Breast epithelium (tissue), 4 donors: ENCODE measurements around the gene AKT3. TPM values are rescaled to one million over a fixed set of nuclear protein-coding genes. Genes with fewer than 3 reads are reported as not detected.

ENCODE experiments used
- DNase-seq, 2 donors: peaks; one replicate each; pipeline ENCODE4 v3.0.0-alpha.2; 2019; ENCODE audit warnings: low spot score in 2 of 2
- H3K27ac ChIP-seq, 2 donors: fragments of 200-600 bp; sonication (generic) in 1 of 2; one replicate each; pipeline ENCODE4 v1.5.1; 2016 to 2019; ENCODE audit warnings: mild to moderate bottlenecking in 1 of 2
- H3K27me3 ChIP-seq, 2 donors: fragments of 200-600 bp; sonication (generic) in 1 of 2; one replicate each; pipeline versions ENCODE4 v1.5.1 to v1.6.0; 2017 to 2019; ENCODE audit warnings: control low read depth in 1 of 2, mild to moderate bottlenecking in 1 of 2
- H3K36me3 ChIP-seq: fragments of 200-600 bp; one replicate; pipeline ENCODE4 v1.5.1; 2019
- H3K4me1 ChIP-seq, 2 donors: fragments of 200-600 bp; sonication (generic); one replicate each; pipeline ENCODE4 v1.5.1; 2016 to 2019; ENCODE audit warnings: control low read depth in 1 of 2
- H3K4me3 ChIP-seq, 3 donors: fragments of 200-600 bp; sonication (generic); 1 replicate in 2 of 3; 2 replicates in 1 of 3; pipeline ENCODE4 v1.5.1; 2016 to 2019; ENCODE audit warnings: mild to moderate bottlenecking in 3 of 3, moderate library complexity in 2 of 3
- H3K9me3 ChIP-seq, 2 donors: fragments of 200-600 bp; sonication (generic) in 1 of 2; one replicate each; pipeline ENCODE4 v1.5.1; 2016 to 2019; ENCODE audit warnings: control low read depth in 1 of 2
- CTCF ChIP-seq, 3 donors: fragments of 450-650 bp; IDR thresholded peaks; one replicate each; pipeline ENCODE4 v1.5.1; 2016 to 2017; ENCODE audit warnings: antibody characterized with exemption in 3 of 3, mild to moderate bottlenecking in 3 of 3, moderate library complexity in 3 of 3
- POLR2A ChIP-seq: fragments of 450-650 bp; IDR thresholded peaks from one replicate; pipeline ENCODE4 v1.6.1; 2016; ENCODE audit warnings: antibody characterized with exemption, mild to moderate bottlenecking, moderate library complexity
- POLR2AphosphoS5 ChIP-seq, 3 donors: sonication (generic); formaldehyde crosslinking; IDR thresholded peaks; one replicate each; pipeline ENCODE4 v1.6.1; 2017; ENCODE audit warnings: antibody characterized with exemption in 3 of 3
- intact Hi-C: fragments of 100-400 bp; cut with DNase I; formaldehyde crosslinking; loops from one replicate; pipeline ENCODE4 v1.15.1; 2023; ENCODE audit warnings: low total_unique reads
- total RNA-seq, 3 donors: library from RNA; depleted of rRNA; stranded (reverse); fragments of >200 nt; gene quantifications; one replicate each; pipeline ENCODE4 v1.1.0, GENCODE V29; 2016

The AKT3 gene
- total RNA-seq, 3 donors from 2014 or later, result 49.6 to 58.7 (median 58.7) TPM

- no peak for DNase-seq
- Histone ChIP-seq H3K4me1 (no peaks in the 10 kb centered on the region), H3K9me3 (no peaks in the 10 kb centered on the region), H3K27ac (no peak overlapping the region), H3K36me3 (no peaks in the 10 kb centered on the region), H3K4me3 (no peak overlapping the region), H3K27me3 (no peaks in the 10 kb centered on the region)
- intact Hi-C loops, result no loop called here
- no peak for TF ChIP-seq CTCF (IDR thresholded peaks at IDR 0.05)
- no peak for TF ChIP-seq POLR2AphosphoS5 (IDR thresholded peaks at IDR 0.05)
- no peak for TF ChIP-seq POLR2A
Measured at GRCh38 chr1:243705585-243705984, 144.5 kb downstream of the AKT3 start.

DNA sequence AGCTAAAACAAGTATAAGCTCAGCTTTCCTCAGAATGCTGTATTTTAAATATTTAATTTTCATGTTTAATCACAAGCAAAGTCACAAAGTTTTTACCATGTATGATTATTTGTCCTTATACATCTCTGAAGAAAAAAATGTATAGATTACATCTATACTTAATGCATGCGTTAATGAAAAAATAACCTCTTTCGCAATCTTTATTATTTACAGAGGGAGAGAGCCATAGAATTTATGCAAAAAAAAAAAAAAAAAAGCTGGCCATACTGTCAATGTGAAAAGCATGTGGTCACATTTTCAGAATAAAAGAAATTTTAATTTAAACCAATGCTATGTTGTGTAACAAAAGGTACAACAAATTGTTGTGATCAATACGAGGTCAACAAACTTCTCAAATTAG, 148.2 kb downstream of the AKT3 start:
- TF ChIP-seq POLR2A (no peak), POLR2AphosphoS5 (IDR thresholded peaks at IDR 0.05) (no peak), CTCF (IDR thresholded peaks at IDR 0.05) (no peak)
- no peak for DNase-seq
- intact Hi-C loops, result no loop called here
- Histone ChIP-seq H3K4me1 (no peaks in the 10 kb centered on the region), H3K9me3 (no peaks in the 10 kb centered on the region), H3K27me3 (no peaks in the 10 kb centered on the region), H3K36me3 (no peaks in the 10 kb centered on the region), H3K27ac (no peak overlapping the region), H3K4me3 (no peak overlapping the region)

GRCh38 chr1:243693800-243694199, 156.2 kb downstream of the AKT3 start:
- Histone ChIP-seq H3K27me3 (no peaks in the 10 kb centered on the region), H3K27ac (no peak overlapping the region), H3K4me3 (no peak overlapping the region), H3K9me3 (no peaks in the 10 kb centered on the region), H3K36me3 (no peaks in the 10 kb centered on the region), H3K4me1 (no peaks in the 10 kb centered on the region)
- intact Hi-C loops, result no loop called here
- TF ChIP-seq POLR2AphosphoS5 (IDR thresholded peaks at IDR 0.05), result no peak
- TF ChIP-seq POLR2A, result no peak
- no peak for TF ChIP-seq CTCF (IDR thresholded peaks at IDR 0.05)
- DNase-seq, result no peak

GRCh38 chr1:243686159-243686558, 163.9 kb downstream of the AKT3 start:
- Histone ChIP-seq H3K36me3 (no peaks in the 10 kb centered on the region), H3K27me3 (no peaks in the 10 kb centered on the region), H3K9me3 (no peaks in the 10 kb centered on the region), H3K4me1 (no peaks in the 10 kb centered on the region), H3K4me3 (no peak overlapping the region), H3K27ac (no peak overlapping the region)
- intact Hi-C loops, result no loop called here
- DNase-seq, result no peak
- TF ChIP-seq CTCF (IDR thresholded peaks at IDR 0.05) (no peak), POLR2AphosphoS5 (IDR thresholded peaks at IDR 0.05) (no peak), POLR2A (no peak)

DNA sequence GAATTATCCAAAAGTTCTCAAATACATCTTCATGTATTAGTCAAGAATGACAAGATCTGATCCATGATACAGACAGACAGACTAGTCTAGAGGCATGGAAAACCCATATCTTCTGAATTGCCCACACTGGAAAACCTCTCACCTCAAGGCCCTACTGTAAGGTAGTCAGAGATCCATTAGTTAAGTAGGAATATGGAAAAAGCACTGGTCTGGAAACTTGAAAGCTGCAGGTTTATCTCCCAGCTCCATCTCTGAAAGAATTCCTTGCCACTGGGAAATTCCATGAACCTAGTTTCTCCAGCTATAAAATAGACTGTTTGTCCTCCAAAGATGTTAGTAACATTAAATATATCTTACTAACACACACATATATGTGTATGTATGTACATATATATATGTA, 169.2 kb downstream of the AKT3 start:
- Histone ChIP-seq H3K4me1 (no peaks in the 10 kb centered on the region), H3K4me3 (no peak overlapping the region), H3K9me3 (no peaks in the 10 kb centered on the region), H3K27me3 (no peaks in the 10 kb centered on the region), H3K36me3 (no peaks in the 10 kb centered on the region), H3K27ac (no peak overlapping the region)
- intact Hi-C loops, result no loop called here
- TF ChIP-seq POLR2A, result no peak
- no peak for TF ChIP-seq POLR2AphosphoS5 (IDR thresholded peaks at IDR 0.05)
- no peak for TF ChIP-seq CTCF (IDR thresholded peaks at IDR 0.05)
- no peak for DNase-seq
